Spleen (tissue), 7 donors: Measurements from ENCODE around the gene FGA.

Experiments
- CTCF ChIP-seq, 11 experiments: fragments of 200-600 bp in 7 of 11; fragments of 450-650 bp in 4 of 11; sonication (generic) in 4 of 11; IDR thresholded peaks in 8 of 11; conservative IDR thresholded peaks in 3 of 11; 1 replicate in 7 of 11; 2 replicates in 4 of 11; pipeline versions ENCODE4 v1.4.0 to v1.8.0; 2016 to 2021; ENCODE audit warnings: antibody characterized with exemption in 11 of 11, inconsistent platforms in 4 of 11, mild to moderate bottlenecking in 1 of 11
- POLR2A ChIP-seq, 3 donors: fragments of 450-650 bp; IDR thresholded peaks; one replicate each; pipeline ENCODE4 v1.5.1; 2017; ENCODE audit warnings: antibody characterized with exemption in 3 of 3, mild to moderate bottlenecking in 1 of 3
- donor health status: DM: no; HTN: no; CAD: no; lungs with moderate emphysema.
- donor health status: DM: no; HTN: no; CAD: no.
- donor health status: DM: no; HTN: no; CAD: no.

DNA sequence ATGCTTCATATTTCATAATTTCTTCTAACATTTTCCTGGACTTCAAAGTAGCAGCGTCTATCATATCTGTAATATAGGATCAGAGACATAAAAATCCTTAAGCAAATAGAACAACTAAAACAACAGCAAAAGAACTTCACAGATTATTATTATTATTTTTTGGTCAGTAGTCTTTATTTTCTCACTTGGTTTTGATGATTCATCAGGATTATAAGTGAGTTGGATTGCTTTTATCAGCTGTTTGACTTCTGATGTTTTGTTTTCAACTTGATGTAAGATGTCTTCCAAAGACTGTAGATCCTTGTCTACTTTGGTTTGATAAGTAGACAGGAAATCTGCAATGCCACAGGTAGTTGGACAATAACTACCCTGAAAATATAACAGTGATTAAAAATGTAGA lies 21.3 kb upstream of the FGA start:
- no peak for TF ChIP-seq CTCF (IDR thresholded peaks at IDR 0.05 in 8 of 11, conservative IDR thresholded peaks at IDR 0.05 in 3 of 11)
- TF ChIP-seq POLR2A (IDR thresholded peaks at IDR 0.05), result no peak
